Endothelial cell (in vitro differentiated cells): Measurements from ENCODE around the gene SPG11. TPM values are rescaled to one million over a fixed set of nuclear protein-coding genes. Genes with fewer than 3 reads are reported as not detected.

Source experiments
- DNase-seq: peaks from one replicate; pipeline ENCODE4 v3.0.0; 2021; ENCODE audit warnings: low spot score
- H3K27ac Mint-ChIP-seq: one replicate; pipeline ENCODE4 v1.8.0; 2021; ENCODE audit warnings: mixed read lengths, inconsistent platforms; ENCODE audit not compliant: unreplicated experiment
- H3K27me3 Mint-ChIP-seq: one replicate; pipeline ENCODE4 v1.8.0; 2021; ENCODE audit warnings: mild to moderate bottlenecking, moderate library complexity, mixed read lengths, inconsistent platforms; ENCODE audit not compliant: unreplicated experiment
- H3K36me3 Mint-ChIP-seq: one replicate; pipeline ENCODE4 v1.8.0; 2021; ENCODE audit warnings: mild to moderate bottlenecking, low read depth, mixed read lengths, inconsistent platforms; ENCODE audit not compliant: unreplicated experiment
- H3K4me1 Mint-ChIP-seq: one replicate; pipeline ENCODE4 v1.8.0; 2021; ENCODE audit warnings: mild to moderate bottlenecking, mixed read lengths, inconsistent platforms; ENCODE audit not compliant: unreplicated experiment
- H3K4me3 Mint-ChIP-seq: one replicate; pipeline ENCODE4 v1.8.0; 2021; ENCODE audit warnings: mild to moderate bottlenecking, mixed read lengths, inconsistent platforms; ENCODE audit not compliant: unreplicated experiment
- H3K9me3 Mint-ChIP-seq: one replicate; pipeline ENCODE4 v1.8.0; 2021; ENCODE audit warnings: mixed read lengths, inconsistent platforms; ENCODE audit not compliant: unreplicated experiment
- CTCF ChIP-seq: fragments of 200-600 bp; sonication (generic); IDR thresholded peaks from one replicate; pipeline ENCODE4 v1.5.0; 2021; ENCODE audit warnings: antibody characterized with exemption; ENCODE audit not compliant: unreplicated experiment
- total RNA-seq: library from RNA; stranded (reverse); fragmentation: NEBNext Ultra II Directional; extraction: Animal tissue kit (Norgen Biotek cat#: 25700); gene quantifications from one replicate; pipeline ENCODE4 v1.2.1, GENCODE V29; 2021; ENCODE audit not compliant: unreplicated experiment

SPG11 gene
- total RNA-seq, 1 donor from 2014 or later: 37.1 TPM

GRCh38 chr15:44657378-44657777, 6.1 kb downstream of the SPG11 start:
- Mint-ChIP-seq H3K4me1 (no peaks in the 10 kb centered on the region), H3K9me3 (no peaks in the 10 kb centered on the region), H3K36me3 (peaks cover 23% of the 10 kb centered on the region), H3K27ac (no peak overlapping the region), H3K27me3 (no peaks in the 10 kb centered on the region), H3K4me3 (no peak overlapping the region)
- no peak for TF ChIP-seq CTCF
- no peak for DNase-seq

- Mint-ChIP-seq H3K27me3 (no peaks in the 10 kb centered on the region), H3K9me3 (no peaks in the 10 kb centered on the region), H3K36me3 (peaks cover 23% of the 10 kb centered on the region), H3K27ac (no peak overlapping the region), H3K4me3 (no peak overlapping the region), H3K4me1 (no peaks in the 10 kb centered on the region)
- no peak for TF ChIP-seq CTCF
- no peak for DNase-seq
These were observed 6.5 kb downstream of the SPG11 start for GRCh38 chr15:44656913-44657312.

GRCh38 chr15:44656298-44656697, 7.2 kb downstream of the SPG11 start:
- Mint-ChIP-seq H3K36me3 (peaks cover 27% of the 10 kb centered on the region), H3K4me1 (no peaks in the 10 kb centered on the region), H3K4me3 (peak overlapping the region; percentile 1), H3K9me3 (no peaks in the 10 kb centered on the region), H3K27me3 (no peaks in the 10 kb centered on the region), H3K27ac (no peak overlapping the region)
- no peak for DNase-seq
- TF ChIP-seq CTCF: no peak

GRCh38 chr15:44654858-44655257, 8.6 kb downstream of the SPG11 start:
- peaks cover 31% of the 10 kb centered on the region for H3K36me3 Mint-ChIP-seq
- no peaks in the 10 kb centered on the region for H3K4me1 Mint-ChIP-seq
- H3K27me3 Mint-ChIP-seq: no peaks in the 10 kb centered on the region
- H3K4me3 Mint-ChIP-seq: no peak overlapping the region
- no peak for TF ChIP-seq CTCF
- no peak overlapping the region for H3K27ac Mint-ChIP-seq
- H3K9me3 Mint-ChIP-seq: no peaks in the 10 kb centered on the region
- no peak for DNase-seq

GRCh38 chr15:44647637-44648036, 15.8 kb downstream of the SPG11 start:
- H3K27me3 Mint-ChIP-seq: no peaks in the 10 kb centered on the region
- H3K36me3 Mint-ChIP-seq: peaks cover 40% of the 10 kb centered on the region
- no peak for TF ChIP-seq CTCF

More at GRCh38 chr15:44647637-44648036, 15.8 kb downstream of the SPG11 start:
- H3K9me3 Mint-ChIP-seq: peaks cover 7% of the 10 kb centered on the region
- no peak overlapping the region for H3K27ac Mint-ChIP-seq
- no peak for DNase-seq
- H3K4me1 Mint-ChIP-seq: no peaks in the 10 kb centered on the region
- H3K4me3 Mint-ChIP-seq: no peak overlapping the region
